HAP-1 (cell line): ENCODE results near the gene TASOR2.

Source experiments
- DNase-seq, 2 experiments: peaks; one replicate each; pipeline ENCODE4 v3.0.0-alpha.2; 2016 to 2020; ENCODE audit warnings: low spot score in 2 of 2
- H3K27me3 ChIP-seq: fragments of 250-450 bp; sonication (Bioruptor Pico); 2 replicates; pipeline ENCODE4 v1.5.1; 2020; ENCODE audit warnings: low read depth, mild to moderate bottlenecking, moderate library complexity
- H3K36me3 ChIP-seq: fragments of 250-450 bp; sonication (Bioruptor Pico); replicated peaks from 2 replicates; pipeline ENCODE4 v1.5.1; 2020; ENCODE audit warnings: mild to moderate bottlenecking
- H3K4me1 ChIP-seq: fragments of 250-450 bp; sonication (Bioruptor Pico); 2 replicates; pipeline ENCODE4 v1.5.1; 2020; ENCODE audit warnings: mild to moderate bottlenecking
- H3K4me3 ChIP-seq: fragments of 250-450 bp; sonication (Bioruptor Pico); 2 replicates; pipeline ENCODE4 v1.5.1; 2020; ENCODE audit warnings: mild to moderate bottlenecking, moderate library complexity
- H3K9me3 ChIP-seq: fragments of 250-450 bp; sonication (Bioruptor Pico); 2 replicates; pipeline ENCODE4 v1.5.1; 2020; ENCODE audit warnings: mild to moderate bottlenecking, moderate library complexity
- in situ Hi-C: fragments of 300-500 bp; cut with MboI; formaldehyde crosslinking; loops from 3 replicates; pipeline ENCODE4 v1.14.3; 2020; ENCODE audit warnings: low sequenced_read_pairs, inconsistent platforms, mixed read lengths

TASOR2 gene

DNA sequence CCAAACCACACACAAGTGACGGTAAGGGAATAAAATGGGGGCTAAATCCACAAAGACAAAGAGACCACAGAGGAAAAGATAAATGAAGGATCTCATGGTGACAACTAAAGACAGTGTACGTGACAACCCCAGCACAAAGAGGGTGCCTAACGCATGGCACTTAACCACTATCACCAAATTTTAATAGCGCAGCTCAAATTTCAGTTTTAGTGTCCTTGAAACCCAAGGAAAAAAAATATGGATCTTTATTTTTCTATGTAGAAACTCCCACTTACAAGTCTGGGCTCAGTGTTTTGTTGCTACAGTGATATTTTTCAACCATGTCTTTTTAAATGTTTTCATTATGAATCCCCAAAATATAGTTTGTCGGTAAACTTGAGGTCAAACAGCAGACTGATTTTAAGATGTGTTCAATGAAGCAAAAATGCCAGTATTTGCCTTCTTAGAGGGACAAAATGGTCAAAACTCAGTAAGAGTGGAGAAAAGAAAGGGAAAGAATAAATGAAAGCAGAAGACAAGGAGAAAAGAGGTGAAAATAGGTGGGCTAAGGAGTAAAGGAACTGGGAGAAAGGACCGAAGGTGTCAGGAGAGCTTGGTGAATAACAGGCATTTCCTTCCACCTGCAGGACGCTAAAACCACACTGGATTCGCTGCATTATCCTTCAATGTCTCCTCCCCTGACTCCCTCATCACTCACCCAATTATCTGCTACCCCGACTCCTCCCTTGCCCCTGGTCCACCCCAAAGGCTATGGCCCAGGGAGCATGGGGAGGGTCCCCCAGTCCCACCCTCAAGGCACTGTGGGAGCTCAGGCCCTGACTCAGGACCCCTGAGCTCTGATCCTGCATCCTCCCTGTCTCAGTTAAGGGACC is 21.7 kb upstream of the TASOR2 start:
- H3K4me3 ChIP-seq = no peak overlapping the region
- no peak for DNase-seq
- in situ Hi-C loops = no loop called here

DNA sequence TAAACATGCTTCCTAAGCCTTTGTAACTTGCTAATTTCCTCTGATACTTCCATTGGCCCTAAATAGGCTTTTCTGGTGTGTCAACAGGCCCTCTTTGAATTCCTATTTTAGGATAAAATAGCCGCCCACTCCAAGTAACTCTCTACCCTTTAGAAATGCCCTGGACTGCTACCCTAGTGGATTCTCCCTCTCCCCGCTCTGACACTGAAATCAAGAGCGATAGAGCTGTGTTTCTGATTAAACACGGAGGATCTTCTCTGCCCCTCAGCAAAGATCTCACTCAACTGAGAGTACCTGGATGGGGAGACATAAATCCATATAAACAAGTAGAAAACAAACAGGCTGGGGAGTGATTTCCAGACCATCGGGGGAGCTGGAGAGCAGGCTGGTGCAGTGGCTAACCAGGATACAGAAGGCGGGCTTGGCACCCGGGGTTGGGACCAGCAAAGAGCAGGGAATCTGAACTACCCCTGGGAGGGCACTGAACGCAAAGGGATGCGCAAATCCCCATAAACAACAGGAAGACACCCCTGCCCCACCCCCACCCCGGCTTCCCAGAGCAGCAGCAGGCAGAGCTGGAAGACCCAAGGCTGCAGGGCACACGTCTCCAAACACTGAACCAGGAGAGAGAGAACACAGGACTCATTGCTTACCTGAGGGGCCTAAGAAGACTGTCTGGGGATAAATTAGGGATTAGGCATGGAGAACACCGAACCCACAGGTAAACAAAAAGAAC is 20.8 kb upstream of the TASOR2 start:
- no peak overlapping the region for H3K4me3 ChIP-seq
- H3K27me3 ChIP-seq = no peaks in the 10 kb centered on the region
- H3K36me3 ChIP-seq = no peaks in the 10 kb centered on the region
- DNase-seq = peak; percentile 29 to 57
- no peaks in the 10 kb centered on the region for H3K9me3 ChIP-seq
- H3K4me1 ChIP-seq = peaks cover 22% of the 10 kb centered on the region
- in situ Hi-C loops = no loop called here

More for the DNA sequence above, 21.7 kb upstream of the TASOR2 start:
- H3K27me3 ChIP-seq = no peaks in the 10 kb centered on the region
- no peaks in the 10 kb centered on the region for H3K36me3 ChIP-seq
- peaks cover 22% of the 10 kb centered on the region for H3K4me1 ChIP-seq
- no peaks in the 10 kb centered on the region for H3K9me3 ChIP-seq

DNA sequence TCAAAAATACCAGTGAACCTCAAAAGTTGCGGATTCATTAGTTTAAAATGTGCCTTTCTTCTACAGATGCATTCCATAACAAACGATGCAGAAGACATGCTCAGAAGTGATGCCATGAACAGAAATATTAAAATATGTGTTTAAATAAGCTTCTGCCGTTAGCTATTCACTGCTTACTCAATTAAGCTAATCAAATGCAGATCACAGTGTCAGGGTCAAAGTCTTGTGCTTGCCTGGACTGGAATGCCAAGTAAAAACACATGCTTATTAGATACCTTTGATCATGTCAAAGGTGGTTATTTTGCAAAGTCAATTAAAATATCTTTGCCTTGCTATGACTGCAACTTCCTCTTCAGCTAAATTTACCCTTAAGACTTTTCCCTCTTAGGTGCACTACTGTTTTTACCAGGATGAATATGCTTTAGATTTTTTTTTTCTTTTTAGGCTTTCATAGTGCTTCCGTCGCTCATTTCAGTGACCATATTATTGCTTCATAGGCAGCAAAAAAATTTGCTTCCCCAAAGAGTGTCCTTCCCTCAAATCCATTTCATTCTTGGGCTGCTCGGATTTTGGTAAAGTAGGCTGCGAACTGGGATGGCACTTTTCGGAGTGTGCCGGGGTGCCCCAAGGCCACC is 19.1 kb upstream of the TASOR2 start:
- H3K27me3 ChIP-seq = no peaks in the 10 kb centered on the region
- no peaks in the 10 kb centered on the region for H3K9me3 ChIP-seq
- in situ Hi-C loops = no loop called here
- no peak for DNase-seq
- H3K4me3 ChIP-seq = peak overlapping the region; percentile 72
- H3K4me1 ChIP-seq = peaks cover 22% of the 10 kb centered on the region
- H3K36me3 ChIP-seq = no peaks in the 10 kb centered on the region

DNA sequence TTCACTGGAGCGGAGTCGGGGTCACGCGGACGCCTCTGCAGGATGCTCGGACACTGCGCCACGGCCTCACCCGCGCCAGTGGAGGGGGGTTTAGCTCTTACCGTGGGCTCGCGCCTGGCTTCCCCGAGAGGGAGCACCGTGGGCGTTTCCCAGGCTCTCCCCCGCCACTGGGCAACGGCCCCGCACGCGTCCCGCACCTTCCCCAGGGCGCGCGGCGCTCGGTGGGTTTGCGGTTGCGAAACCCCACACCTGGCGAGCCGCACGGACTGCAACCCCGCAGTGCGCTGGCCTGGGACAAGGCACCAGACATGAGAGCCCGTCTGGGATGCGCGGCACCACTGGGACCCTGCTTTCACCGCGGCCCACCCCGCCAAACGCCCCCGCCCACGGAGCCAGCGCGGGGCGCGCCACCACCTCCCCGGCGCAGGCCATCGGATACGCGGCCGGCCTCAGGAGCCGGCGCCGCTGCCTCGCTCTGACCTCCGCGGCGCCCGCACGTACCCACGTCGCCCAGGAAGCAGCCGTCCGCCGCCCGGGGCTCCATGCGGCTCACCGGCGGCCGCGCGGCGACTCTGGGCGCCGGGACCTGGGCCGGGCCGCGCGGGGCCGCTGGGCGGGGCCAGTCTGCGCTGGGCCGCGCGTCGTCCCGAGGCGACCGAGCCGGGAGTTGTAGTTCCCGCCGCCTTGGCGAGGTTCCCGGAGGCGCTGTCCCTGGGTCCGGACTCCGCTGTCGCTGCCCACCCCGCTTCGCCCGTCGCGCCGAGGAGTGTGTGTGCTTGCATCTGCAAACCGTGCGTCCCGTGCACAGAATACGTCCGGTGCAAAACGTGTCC is 18.4 kb upstream of the TASOR2 start, which contains the start of gene ASB13:
ASB13 (minus strand) TSS at position 588 of the 833 bp plus-strand sequence; CDS start at position 544, 44 bp downstream.
- Histone ChIP-seq H3K36me3 (no peaks in the 10 kb centered on the region), H3K4me1 (peaks cover 22% of the 10 kb centered on the region), H3K4me3 (peak within 1 kb of the TSS; percentile 72), H3K27me3 (no peaks in the 10 kb centered on the region), H3K9me3 (no peaks in the 10 kb centered on the region)
- in situ Hi-C loops = no loop called here
- peak; percentile 59 to 88 for DNase-seq

DNA sequence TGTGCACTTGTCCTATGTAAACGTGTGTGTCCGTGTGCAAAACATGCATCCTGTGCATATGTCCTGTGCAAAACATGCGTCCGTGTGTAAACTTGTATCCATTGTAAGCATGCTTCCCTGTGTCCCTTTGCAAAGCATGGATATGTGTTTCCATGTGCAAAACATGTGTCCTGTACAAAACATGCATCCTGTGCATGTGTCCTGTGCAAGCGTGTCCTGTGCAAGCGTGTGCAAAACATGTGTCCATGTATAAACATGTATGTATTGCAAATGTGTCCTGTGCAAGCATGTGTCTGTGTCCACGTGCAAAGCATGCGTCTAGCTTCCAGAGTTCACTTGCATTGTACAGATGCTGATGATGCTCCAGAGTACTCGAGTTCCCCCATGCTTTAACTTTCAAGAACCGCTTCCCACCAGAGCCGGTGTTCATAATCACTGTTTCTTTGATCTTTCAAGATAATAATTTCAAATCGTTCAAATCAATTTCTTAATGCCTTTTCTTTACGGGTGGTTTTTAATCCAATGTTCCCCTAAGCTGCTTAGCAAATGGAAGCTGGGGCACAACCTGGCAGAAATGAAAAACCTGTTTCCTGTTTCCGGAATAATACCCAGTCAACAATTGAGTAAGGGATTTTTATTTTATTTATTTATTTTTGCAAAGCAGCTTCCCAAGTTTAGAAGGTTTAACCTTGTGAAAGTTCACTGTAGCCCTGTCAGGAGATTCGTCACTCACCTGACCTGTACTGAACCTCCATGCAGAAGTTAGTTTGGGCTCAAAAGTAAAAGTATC is 17.6 kb upstream of the TASOR2 start:
- peak overlapping the region; percentile 72 for H3K4me3 ChIP-seq
- no peak for DNase-seq
- in situ Hi-C loops = no loop called here
- no peaks in the 10 kb centered on the region for H3K27me3 ChIP-seq
- H3K9me3 ChIP-seq = no peaks in the 10 kb centered on the region
- no peaks in the 10 kb centered on the region for H3K36me3 ChIP-seq
- peaks cover 22% of the 10 kb centered on the region for H3K4me1 ChIP-seq

DNA sequence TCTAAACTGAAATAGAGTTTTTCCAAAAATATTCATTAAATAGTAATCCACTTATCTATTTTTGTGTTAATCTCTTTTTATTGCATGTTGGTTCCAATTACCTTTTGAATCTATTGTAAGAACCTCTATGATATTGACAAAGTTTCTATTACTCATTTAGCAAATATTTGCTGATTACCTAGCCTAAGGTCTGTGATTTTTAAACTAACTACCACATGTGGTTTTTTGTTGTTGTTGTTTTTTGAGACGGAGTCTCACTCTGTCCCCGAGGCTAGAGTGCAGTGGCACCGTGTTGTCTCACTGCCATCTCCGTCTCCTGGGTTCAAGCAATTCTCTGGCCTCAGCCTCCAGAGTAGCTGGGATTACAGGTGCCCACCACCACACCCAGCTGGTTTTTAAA is 16.2 kb upstream of the TASOR2 start:
- Histone ChIP-seq H3K4me3 (no peak overlapping the region), H3K4me1 (peaks cover 20% of the 10 kb centered on the region), H3K9me3 (no peaks in the 10 kb centered on the region), H3K36me3 (no peaks in the 10 kb centered on the region), H3K27me3 (no peaks in the 10 kb centered on the region)
- in situ Hi-C loops = no loop called here
- no peak for DNase-seq

DNA sequence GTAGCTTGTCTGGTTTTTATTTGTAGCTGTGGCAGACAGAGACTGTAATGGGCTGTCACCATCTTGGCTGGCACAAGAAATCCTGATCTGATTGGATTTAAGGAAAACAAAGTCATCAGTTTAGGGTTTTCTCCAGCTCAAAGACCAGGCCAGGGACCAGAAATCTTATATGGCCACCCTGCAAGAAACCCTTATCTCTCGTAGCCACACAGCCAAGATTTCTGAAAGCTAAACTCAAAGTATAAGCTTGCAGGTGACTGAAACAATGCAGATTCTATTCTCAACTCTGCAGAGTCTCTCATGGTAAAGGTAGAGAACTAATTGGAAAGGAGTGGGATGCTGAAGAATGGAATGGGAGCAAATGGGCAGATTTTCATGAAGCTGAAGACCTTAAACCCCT is 15.0 kb upstream of the TASOR2 start:
- peaks cover 15% of the 10 kb centered on the region for H3K4me1 ChIP-seq
- H3K9me3 ChIP-seq = peaks cover 6% of the 10 kb centered on the region; the same call in 1 of the 2 replicates
- H3K4me3 ChIP-seq = no peak overlapping the region
- in situ Hi-C loops = no loop called here
- no peaks in the 10 kb centered on the region for H3K36me3 ChIP-seq
- H3K27me3 ChIP-seq = no peaks in the 10 kb centered on the region
- DNase-seq = no peak

DNA sequence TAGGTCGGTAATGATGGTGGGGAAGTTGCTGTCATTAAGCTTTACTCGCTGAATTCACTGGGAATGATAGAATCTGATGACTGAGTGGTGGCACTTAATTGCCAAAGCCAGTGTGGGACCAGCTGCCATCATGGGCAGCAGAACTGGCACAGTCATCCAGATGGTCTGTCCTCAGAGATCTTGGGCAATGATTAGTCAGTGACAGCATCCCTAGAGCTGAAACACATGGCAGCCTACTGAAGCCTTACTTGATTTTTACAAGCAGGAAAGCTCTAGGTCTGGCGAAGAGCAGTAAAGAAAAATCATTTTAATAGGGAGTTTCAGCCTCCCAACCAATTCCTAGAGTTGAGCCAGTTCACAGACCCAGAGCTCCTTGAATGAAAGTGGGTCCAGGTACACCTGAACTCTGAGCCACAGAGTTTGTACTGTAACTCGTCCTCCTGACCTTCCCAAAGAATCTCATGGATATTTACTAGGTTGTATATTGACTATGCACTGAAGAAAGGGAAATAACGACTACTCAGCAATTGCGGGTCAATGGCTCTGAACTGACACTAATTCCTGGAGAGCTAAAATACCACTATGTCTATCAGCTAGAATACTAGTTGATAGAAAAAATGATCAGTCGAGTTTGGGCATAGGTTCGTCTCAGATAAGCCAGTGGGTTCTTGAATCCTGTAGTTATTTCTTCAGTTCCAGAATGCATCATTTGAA is 13.8 kb upstream of the TASOR2 start:
- no peak for DNase-seq
- Histone ChIP-seq H3K27me3 (no peaks in the 10 kb centered on the region), H3K4me3 (no peak overlapping the region), H3K9me3 (peaks cover 7% of the 10 kb centered on the region; the same call in 1 of the 2 replicates), H3K4me1 (peaks cover 8% of the 10 kb centered on the region), H3K36me3 (no peaks in the 10 kb centered on the region)
- in situ Hi-C loops = no loop called here

DNA sequence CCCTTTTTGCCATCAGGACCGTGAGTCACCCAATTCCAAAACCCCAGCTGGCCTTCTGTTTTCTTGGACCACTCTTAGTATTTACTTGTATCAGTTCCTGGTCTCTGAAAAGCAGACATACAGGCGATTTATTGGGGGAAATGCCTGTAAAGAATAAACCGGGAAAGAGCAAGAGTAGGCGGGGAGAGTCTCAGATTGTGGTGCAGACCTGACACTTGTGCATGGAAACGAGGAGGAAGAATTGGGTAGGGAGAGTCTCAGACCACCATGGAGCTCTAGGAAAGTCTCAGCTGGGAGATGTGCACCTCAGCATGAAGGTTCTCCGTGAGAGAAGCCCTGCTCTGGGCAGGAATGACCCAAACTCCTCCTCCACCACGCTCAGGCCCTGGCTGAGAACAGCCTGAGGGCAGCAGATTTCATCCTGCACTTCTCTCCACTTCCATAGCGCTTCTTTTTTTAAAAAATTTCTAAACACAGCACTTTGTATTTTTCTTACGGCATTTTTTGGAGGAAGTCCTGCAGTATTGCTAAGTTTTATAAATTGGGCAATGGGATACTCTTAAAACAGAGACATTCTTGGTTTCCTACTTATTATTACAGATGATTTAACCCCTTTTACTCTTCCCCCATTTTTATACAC is 6.1 kb upstream of the TASOR2 start:
- peaks cover 3% of the 10 kb centered on the region for H3K27me3 ChIP-seq
- H3K4me1 ChIP-seq = no peaks in the 10 kb centered on the region
- in situ Hi-C loops = no loop called here
- H3K36me3 ChIP-seq = no peaks in the 10 kb centered on the region
- no peak for DNase-seq
- H3K4me3 ChIP-seq = no peak overlapping the region
- peaks cover 7% of the 10 kb centered on the region; the same call in 1 of the 2 replicates for H3K9me3 ChIP-seq

DNA sequence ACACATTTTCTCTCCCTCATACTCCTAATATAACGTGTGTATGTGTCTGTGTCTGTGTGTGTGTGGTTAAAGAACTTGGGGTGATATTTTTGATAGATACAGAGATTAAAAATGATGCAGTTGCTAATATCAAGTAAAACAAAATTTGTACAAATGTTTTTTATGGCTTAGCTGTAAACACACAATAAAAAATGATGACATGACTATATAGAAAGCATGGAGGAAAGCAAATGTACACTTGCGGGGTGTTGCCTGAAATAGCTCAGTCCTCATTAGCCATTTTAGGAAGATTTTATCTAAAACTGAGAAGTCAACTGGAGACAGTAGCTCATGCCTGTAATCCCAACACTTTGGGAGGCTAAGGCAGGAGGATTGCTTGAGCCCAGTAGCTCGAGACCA is 5.6 kb upstream of the TASOR2 start:
- in situ Hi-C loops = no loop called here
- Histone ChIP-seq H3K9me3 (peaks cover 8% of the 10 kb centered on the region), H3K4me3 (no peak overlapping the region), H3K4me1 (peaks cover under 1% of the 10 kb centered on the region), H3K36me3 (no peaks in the 10 kb centered on the region), H3K27me3 (peaks cover 3% of the 10 kb centered on the region)
- no peak for DNase-seq

DNA sequence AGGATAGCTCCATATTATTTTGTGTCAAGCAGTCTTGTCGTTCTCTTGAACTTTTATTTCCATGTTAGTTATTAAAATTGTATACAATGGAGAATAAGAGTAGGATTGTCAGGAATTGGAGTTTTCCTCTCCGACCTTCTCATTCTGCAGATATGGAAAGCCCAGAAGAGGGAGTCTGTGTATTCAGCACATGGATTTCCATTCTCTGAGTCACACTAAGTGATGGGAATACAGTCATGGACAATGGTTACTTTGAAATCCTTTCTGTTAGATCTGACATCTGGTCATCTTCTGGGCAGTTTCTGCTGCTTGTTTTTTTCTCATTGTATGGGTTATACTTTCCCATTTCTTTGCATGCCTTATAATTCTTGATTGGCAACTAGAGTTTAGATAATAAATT is 5.0 kb upstream of the TASOR2 start:
- in situ Hi-C loops = no loop called here

DNA sequence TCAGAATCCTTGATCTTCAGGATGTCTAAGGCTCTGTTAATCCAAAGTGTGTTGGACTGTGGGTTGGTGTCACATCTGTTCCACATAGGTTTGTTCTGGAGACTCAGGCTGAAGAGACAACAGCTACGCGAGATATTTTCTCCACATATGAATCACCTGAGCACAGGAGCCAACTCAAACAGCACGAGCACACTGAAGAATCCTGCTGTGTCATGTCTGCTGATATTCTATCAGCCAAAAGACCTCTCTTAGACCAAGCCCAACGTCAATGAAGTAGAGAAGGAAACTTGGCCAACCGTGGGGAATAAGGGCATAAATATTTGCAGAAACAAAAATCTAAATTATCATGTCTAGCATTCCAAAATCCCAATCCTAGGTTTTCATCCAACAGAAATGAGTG is 2.7 kb upstream of the TASOR2 start:
- in situ Hi-C loops = no loop called here
- Histone ChIP-seq H3K27me3 (peaks cover 3% of the 10 kb centered on the region), H3K9me3 (peaks cover 4% of the 10 kb centered on the region; the same call in 1 of the 2 replicates), H3K4me3 (no peak overlapping the region), H3K4me1 (peaks cover 9% of the 10 kb centered on the region), H3K36me3 (no peaks in the 10 kb centered on the region)
- DNase-seq = no peak

More for the DNA sequence above, 5.0 kb upstream of the TASOR2 start:
- DNase-seq = no peak
- Histone ChIP-seq H3K36me3 (no peaks in the 10 kb centered on the region), H3K4me1 (peaks cover 5% of the 10 kb centered on the region), H3K9me3 (peaks cover 6% of the 10 kb centered on the region), H3K4me3 (no peak overlapping the region), H3K27me3 (peaks cover 3% of the 10 kb centered on the region)
